ENCODE results near the gene ZNF624.
A peak's percentile ranks its signal among the peaks of the same experiment; 100 is the strongest.

Gene ZNF624

GRCh38 chr17:16652252-16652651 lies 1.4 kb downstream of the ZNF624 start:
- Histone ChIP-seq H4K20me1 (ENCODE audit: low read depth, low read length) (no peaks in the 10 kb centered on the region), H3K9ac (ENCODE audit: low read length) (no peak overlapping the region), H3K4me3 (ENCODE audit: insufficient read depth, low read length, poor library complexity, severe bottlenecking) (no peak overlapping the region), H3F3A (ENCODE audit: insufficient read depth) (no peaks in the 10 kb centered on the region; the same call in 1 of the 2 replicates), H3K9me3 (ENCODE audit: insufficient read depth, low read length) (no peaks in the 10 kb centered on the region), H3K79me2 (ENCODE audit: insufficient read depth, low read length) (no peaks in the 10 kb centered on the region), H3K4me2 (ENCODE audit: low read depth, low read length, poor library complexity, severe bottlenecking) (peak overlapping the region; percentile 72), H3K36me3 (ENCODE audit: low read length) (0 out of 2 replicates have a peak, but pooled peaks cover 4% of the 10 kb centered on the region), H3K27ac (ENCODE audit: low read depth, low read length) (no peak overlapping the region), H3K27me3 (ENCODE audit: low read length) (no peaks in the 10 kb centered on the region), H3K9me2 (replicated peaks; ENCODE audit: insufficient read depth, low read length) (no peaks in the 10 kb centered on the region), H2AFZ (ENCODE audit: low read depth, low read length, severe bottlenecking) (no peak overlapping the region)
- TF ChIP-seq, protein P1, sequence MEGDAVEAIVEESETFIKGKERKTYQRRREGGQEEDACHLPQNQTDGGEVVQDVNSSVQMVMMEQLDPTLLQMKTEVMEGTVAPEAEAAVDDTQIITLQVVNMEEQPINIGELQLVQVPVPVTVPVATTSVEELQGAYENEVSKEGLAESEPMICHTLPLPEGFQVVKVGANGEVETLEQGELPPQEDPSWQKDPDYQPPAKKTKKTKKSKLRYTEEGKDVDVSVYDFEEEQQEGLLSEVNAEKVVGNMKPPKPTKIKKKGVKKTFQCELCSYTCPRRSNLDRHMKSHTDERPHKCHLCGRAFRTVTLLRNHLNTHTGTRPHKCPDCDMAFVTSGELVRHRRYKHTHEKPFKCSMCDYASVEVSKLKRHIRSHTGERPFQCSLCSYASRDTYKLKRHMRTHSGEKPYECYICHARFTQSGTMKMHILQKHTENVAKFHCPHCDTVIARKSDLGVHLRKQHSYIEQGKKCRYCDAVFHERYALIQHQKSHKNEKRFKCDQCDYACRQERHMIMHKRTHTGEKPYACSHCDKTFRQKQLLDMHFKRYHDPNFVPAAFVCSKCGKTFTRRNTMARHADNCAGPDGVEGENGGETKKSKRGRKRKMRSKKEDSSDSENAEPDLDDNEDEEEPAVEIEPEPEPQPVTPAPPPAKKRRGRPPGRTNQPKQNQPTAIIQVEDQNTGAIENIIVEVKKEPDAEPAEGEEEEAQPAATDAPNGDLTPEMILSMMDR (IDR thresholded peaks at IDR 0.05; ENCODE audit: insufficient read depth, low read length, poor library complexity, severe bottlenecking): no peak
- TF ChIP-seq EZH2phosphoT487 (conservative IDR thresholded peaks at IDR 0.05; ENCODE audit: low read length): no peak

DNA sequence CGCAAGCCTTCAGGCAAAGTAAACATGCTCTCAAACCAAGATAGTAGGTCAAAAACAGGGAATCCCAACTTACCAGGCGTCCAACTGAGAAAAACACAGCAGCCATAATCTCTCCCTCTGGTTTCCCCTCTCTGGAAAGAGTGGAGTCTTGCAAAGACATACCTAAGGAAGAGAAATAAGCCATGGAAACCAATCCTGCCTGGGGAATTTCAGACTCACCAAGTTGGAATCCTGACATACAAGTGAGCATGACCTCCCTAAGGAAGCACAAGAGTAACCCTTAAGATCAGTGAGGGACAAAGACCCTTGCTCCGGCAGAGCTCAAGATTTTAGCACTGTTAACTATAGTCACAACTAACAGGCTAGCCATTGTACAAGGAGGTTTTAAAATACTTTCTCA lies 4.1 kb downstream of the ZNF624 start:
- Histone ChIP-seq H3F3A (ENCODE audit: insufficient read depth) (no peaks in the 10 kb centered on the region; the same call in 1 of the 2 replicates), H3K79me2 (ENCODE audit: insufficient read depth, low read length) (no peaks in the 10 kb centered on the region), H3K9me2 (replicated peaks; ENCODE audit: insufficient read depth, low read length) (no peaks in the 10 kb centered on the region), H2AFZ (ENCODE audit: low read depth, low read length, severe bottlenecking) (no peak overlapping the region), H3K27ac (ENCODE audit: low read depth, low read length) (no peak overlapping the region), H3K4me2 (ENCODE audit: low read depth, low read length, poor library complexity, severe bottlenecking) (no peak overlapping the region), H3K27me3 (ENCODE audit: low read length) (no peaks in the 10 kb centered on the region), H3K4me3 (ENCODE audit: insufficient read depth, low read length, poor library complexity, severe bottlenecking) (no peak overlapping the region), H4K20me1 (ENCODE audit: low read depth, low read length) (no peaks in the 10 kb centered on the region), H3K9me3 (ENCODE audit: insufficient read depth, low read length) (no peaks in the 10 kb centered on the region), H3K36me3 (ENCODE audit: low read length) (0 out of 2 replicates have a peak, but pooled peaks cover 4% of the 10 kb centered on the region), H3K9ac (ENCODE audit: low read length) (no peak overlapping the region)
- TF ChIP-seq EZH2phosphoT487 (conservative IDR thresholded peaks at IDR 0.05; ENCODE audit: low read length): no peak
- TF ChIP-seq, protein P1 (IDR thresholded peaks at IDR 0.05; ENCODE audit: insufficient read depth, low read length, poor library complexity, severe bottlenecking): no peak

DNA sequence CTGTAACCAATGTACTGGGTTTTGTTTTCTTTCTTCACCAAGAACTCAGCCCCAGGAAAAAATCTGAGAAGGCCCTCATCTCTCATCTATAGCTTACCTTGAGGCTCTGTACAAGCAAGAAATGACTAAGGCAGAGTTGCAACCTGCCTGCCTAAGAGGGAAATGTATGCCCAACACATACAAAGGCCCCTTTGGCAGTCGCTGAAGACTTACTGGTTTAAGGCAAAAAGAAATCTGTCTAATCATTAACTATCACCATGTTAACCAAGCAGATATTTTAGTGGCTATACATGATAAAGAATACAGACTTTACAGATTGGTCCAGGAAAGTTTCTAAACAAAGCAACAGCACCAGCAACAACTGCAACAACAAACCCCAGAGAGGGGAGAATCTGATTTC lies 14.2 kb downstream of the ZNF624 start:
- Histone ChIP-seq H3K4me2 (ENCODE audit: low read depth, low read length, poor library complexity, severe bottlenecking) (no peak overlapping the region), H3K9me3 (ENCODE audit: insufficient read depth, low read length) (no peaks in the 10 kb centered on the region), H3K9me2 (replicated peaks; ENCODE audit: insufficient read depth, low read length) (no peaks in the 10 kb centered on the region), H3F3A (ENCODE audit: insufficient read depth) (no peaks in the 10 kb centered on the region), H3K4me3 (ENCODE audit: insufficient read depth, low read length, poor library complexity, severe bottlenecking) (no peak overlapping the region), H3K9ac (ENCODE audit: low read length) (no peak overlapping the region), H3K27ac (ENCODE audit: low read depth, low read length) (no peak overlapping the region), H3K27me3 (ENCODE audit: low read length) (no peaks in the 10 kb centered on the region), H2AFZ (ENCODE audit: low read depth, low read length, severe bottlenecking) (no peak overlapping the region), H3K79me2 (ENCODE audit: insufficient read depth, low read length) (no peaks in the 10 kb centered on the region), H4K20me1 (ENCODE audit: low read depth, low read length) (no peaks in the 10 kb centered on the region), H3K36me3 (ENCODE audit: low read length) (peaks cover 4% of the 10 kb centered on the region)
- TF ChIP-seq EZH2phosphoT487 (conservative IDR thresholded peaks at IDR 0.05; ENCODE audit: low read length): no peak
- TF ChIP-seq, protein P1 (IDR thresholded peaks at IDR 0.05; ENCODE audit: insufficient read depth, low read length, poor library complexity, severe bottlenecking): no peak
